OCI-LY1 (cell line): Measurements from ENCODE around the gene CFAP65.

ENCODE experiments used
- H2AFZ ChIP-seq: fragments of 200-600 bp; sonication (generic), shearing (Covaris generic); 2 replicates; pipeline ENCODE4 v1.6.0; 2014; ENCODE audit warnings: antibody characterized with exemption, mild to moderate bottlenecking, low read length
- H3F3A ChIP-seq: fragments of 200-600 bp; sonication (generic), shearing (Covaris generic); 2 replicates; pipeline ENCODE4 v1.6.0; 2014; ENCODE audit warnings: mild to moderate bottlenecking, antibody characterized with exemption, low read length, moderate library complexity; ENCODE audit not compliant: insufficient read depth
- H3K27ac ChIP-seq: fragments of 200-600 bp; sonication (generic); 2 replicates; pipeline ENCODE4 v1.5.1; 2014; ENCODE audit warnings: low read length, mixed run types, mild to moderate bottlenecking, low read depth; ENCODE audit not compliant: poor library complexity, severe bottlenecking
- H3K27me3 ChIP-seq: fragments of 200-600 bp; sonication (generic); 2 replicates; pipeline ENCODE4 v1.6.0; 2014; ENCODE audit warnings: antibody characterized with exemption, mild to moderate bottlenecking, low read length, moderate library complexity; ENCODE audit not compliant: insufficient read depth
- H3K36me3 ChIP-seq: fragments of 200-600 bp; sonication (generic); 2 replicates; pipeline ENCODE4 v1.6.1; 2014; ENCODE audit warnings: mild to moderate bottlenecking, antibody characterized with exemption, low read length, moderate library complexity, mixed read lengths; ENCODE audit not compliant: insufficient read depth
- H3K4me1 ChIP-seq: fragments of 200-600 bp; sonication (generic); 2 replicates; pipeline ENCODE4 v1.5.1; 2014; ENCODE audit warnings: mild to moderate bottlenecking, low read length, moderate library complexity; ENCODE audit not compliant: insufficient read depth, severe bottlenecking
- H3K4me2 ChIP-seq: fragments of 200-600 bp; sonication (generic), shearing (Covaris generic); 2 replicates; pipeline ENCODE4 v1.6.1; 2014; ENCODE audit warnings: low read length
- H3K4me3 ChIP-seq: fragments of 200-600 bp; sonication (generic); 2 replicates; pipeline ENCODE4 v1.5.1; 2014; ENCODE audit warnings: low read length, low read depth, mild to moderate bottlenecking, mixed read lengths; ENCODE audit not compliant: poor library complexity, severe bottlenecking
- H3K79me2 ChIP-seq: fragments of 200-600 bp; shearing (Covaris generic); 2 replicates; pipeline ENCODE4 v1.6.1; 2016; ENCODE audit warnings: mixed run types, low read length, mixed read lengths; ENCODE audit not compliant: insufficient read depth
- H3K9ac ChIP-seq: fragments of 200-600 bp; sonication (generic), shearing (Covaris generic); 2 replicates; pipeline ENCODE4 v1.6.1; 2014; ENCODE audit warnings: mild to moderate bottlenecking, low read length, mixed read lengths
- H3K9me2 ChIP-seq: fragments of 200-600 bp; sonication (generic), shearing (Covaris generic); 2 replicates; pipeline ENCODE4 v1.6.1; 2014; ENCODE audit warnings: low read depth, mild to moderate bottlenecking, low read length, mixed read lengths
- H3K9me3 ChIP-seq: fragments of 200-600 bp; shearing (Covaris generic); 2 replicates; pipeline ENCODE4 v1.6.1; 2014; ENCODE audit warnings: low read length, mixed read lengths
- H4K20me1 ChIP-seq: fragments of 200-600 bp; sonication (generic), shearing (Covaris generic); 2 replicates; pipeline ENCODE4 v1.6.0; 2016; ENCODE audit warnings: mild to moderate bottlenecking, low read length; ENCODE audit not compliant: insufficient read depth
- EZH2 ChIP-seq: fragments of 200-600 bp; sonication (generic), shearing (Covaris generic); IDR thresholded peaks from 2 replicates; pipeline ENCODE4 v1.8.0; 2017; ENCODE audit warnings: borderline replicate concordance, mixed run types, mild to moderate bottlenecking, antibody characterized with exemption, low read length, moderate library complexity, mixed read lengths
- TF ChIP-seq, protein P1 (sequence below): fragments of 200-600 bp; sonication (generic), shearing (Covaris generic); IDR thresholded peaks from 2 replicates; pipeline ENCODE4 v1.5.1; 2017; ENCODE audit warnings: mild to moderate bottlenecking, antibody characterized with exemption, low read length, moderate library complexity, mixed read lengths

Gene CFAP65

DNA sequence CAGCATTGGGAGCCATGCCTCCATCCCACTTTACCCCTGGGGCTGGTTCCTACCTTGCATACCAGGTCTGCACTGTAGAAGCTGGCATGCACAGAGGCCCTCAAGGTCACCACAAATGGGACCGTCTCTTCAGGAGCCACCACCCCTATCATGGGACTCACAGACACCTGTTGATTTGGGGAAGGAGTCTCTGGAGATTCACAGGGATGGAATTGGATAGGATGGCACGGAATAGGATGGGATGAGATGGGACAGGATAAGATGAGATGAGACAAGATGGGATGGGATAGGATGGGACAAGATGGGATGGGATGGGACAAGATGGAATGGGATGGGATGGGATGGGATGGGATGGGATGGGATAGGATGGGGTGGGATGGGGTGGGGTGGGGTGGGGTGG, 32.0 kb downstream of the CFAP65 start:
- Histone ChIP-seq H4K20me1 (no peaks in the 10 kb centered on the region), H3F3A (no peaks in the 10 kb centered on the region), H3K27ac (no peak overlapping the region), H3K4me2 (no peak overlapping the region), H3K79me2 (no peaks in the 10 kb centered on the region), H3K27me3 (no peaks in the 10 kb centered on the region), H3K9me3 (no peaks in the 10 kb centered on the region), H3K4me3 (no peak overlapping the region), H3K4me1 (no peaks in the 10 kb centered on the region), H3K9ac (no peak overlapping the region), H3K36me3 (no peaks in the 10 kb centered on the region), H2AFZ (no peak overlapping the region), H3K9me2 (no peaks in the 10 kb centered on the region)
- TF ChIP-seq EZH2, result no peak
- TF ChIP-seq, protein P1, sequence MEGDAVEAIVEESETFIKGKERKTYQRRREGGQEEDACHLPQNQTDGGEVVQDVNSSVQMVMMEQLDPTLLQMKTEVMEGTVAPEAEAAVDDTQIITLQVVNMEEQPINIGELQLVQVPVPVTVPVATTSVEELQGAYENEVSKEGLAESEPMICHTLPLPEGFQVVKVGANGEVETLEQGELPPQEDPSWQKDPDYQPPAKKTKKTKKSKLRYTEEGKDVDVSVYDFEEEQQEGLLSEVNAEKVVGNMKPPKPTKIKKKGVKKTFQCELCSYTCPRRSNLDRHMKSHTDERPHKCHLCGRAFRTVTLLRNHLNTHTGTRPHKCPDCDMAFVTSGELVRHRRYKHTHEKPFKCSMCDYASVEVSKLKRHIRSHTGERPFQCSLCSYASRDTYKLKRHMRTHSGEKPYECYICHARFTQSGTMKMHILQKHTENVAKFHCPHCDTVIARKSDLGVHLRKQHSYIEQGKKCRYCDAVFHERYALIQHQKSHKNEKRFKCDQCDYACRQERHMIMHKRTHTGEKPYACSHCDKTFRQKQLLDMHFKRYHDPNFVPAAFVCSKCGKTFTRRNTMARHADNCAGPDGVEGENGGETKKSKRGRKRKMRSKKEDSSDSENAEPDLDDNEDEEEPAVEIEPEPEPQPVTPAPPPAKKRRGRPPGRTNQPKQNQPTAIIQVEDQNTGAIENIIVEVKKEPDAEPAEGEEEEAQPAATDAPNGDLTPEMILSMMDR, result no peak

DNA sequence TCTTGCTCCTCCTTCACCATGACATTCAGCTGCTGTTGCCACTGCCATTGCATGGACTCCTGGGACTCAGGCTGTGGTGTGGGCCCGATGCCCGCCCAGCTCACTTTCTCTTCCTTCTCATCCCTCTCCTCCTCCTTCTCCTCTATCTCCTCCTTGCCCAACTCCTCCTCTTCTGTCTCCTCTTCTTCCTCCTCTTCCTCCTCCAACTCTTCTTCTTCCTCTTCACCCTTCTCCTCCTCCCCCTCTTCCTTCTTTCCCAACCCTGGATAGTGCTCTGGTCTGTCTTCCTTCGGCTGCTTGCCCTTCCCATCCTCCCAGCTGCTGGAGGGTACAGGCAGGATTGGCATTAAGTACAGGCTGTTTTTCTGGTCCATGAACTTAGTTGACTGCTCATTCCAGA, 37.3 kb downstream of the CFAP65 start:
- Histone ChIP-seq H3K9me3 (no peaks in the 10 kb centered on the region), H3K4me2 (no peak overlapping the region), H3K27me3 (peaks cover 9% of the 10 kb centered on the region), H3K9me2 (no peaks in the 10 kb centered on the region), H3K36me3 (no peaks in the 10 kb centered on the region), H3K4me3 (no peak overlapping the region), H3K4me1 (peaks cover 4% of the 10 kb centered on the region), H3F3A (no peaks in the 10 kb centered on the region), H4K20me1 (no peaks in the 10 kb centered on the region), H3K9ac (no peak overlapping the region), H3K27ac (no peak overlapping the region), H2AFZ (no peak overlapping the region), H3K79me2 (no peaks in the 10 kb centered on the region)
- TF ChIP-seq, protein P1, result no peak
- TF ChIP-seq EZH2, result no peak

GRCh38 chr2:219003267-219003634, 38.1 kb downstream of the CFAP65 start:
- H3F3A ChIP-seq, result no peaks in the 10 kb centered on the region
- H3K4me3 ChIP-seq, result peak overlapping the region; percentile 16
- no peaks in the 10 kb centered on the region for H4K20me1 ChIP-seq
- H3K36me3 ChIP-seq, result no peaks in the 10 kb centered on the region
- no peak overlapping the region for H3K27ac ChIP-seq
- no peaks in the 10 kb centered on the region for H3K9me2 ChIP-seq
- H3K79me2 ChIP-seq, result no peaks in the 10 kb centered on the region
- peaks cover 9% of the 10 kb centered on the region for H3K27me3 ChIP-seq
- peaks cover 4% of the 10 kb centered on the region for H3K4me1 ChIP-seq
- H3K4me2 ChIP-seq, result peak overlapping the region; percentile 11; the same call in 1 of the 2 replicates
- no peak overlapping the region for H2AFZ ChIP-seq
- TF ChIP-seq, protein P1, result no peak
- no peak for TF ChIP-seq EZH2
- no peak overlapping the region for H3K9ac ChIP-seq
- no peaks in the 10 kb centered on the region for H3K9me3 ChIP-seq
